Medulla oblongata (tissue), 1 donor: Measurements from ENCODE around the gene TAB2.
"Not testable (repeated sequence)": the region's sequence is repeated elsewhere in the genome, so short reads cannot be mapped to it uniquely, and the experiment has no call there.

Source experiments
- DNase-seq: peaks from one replicate; pipeline ENCODE4 v3.0.0-alpha.2; 2015; ENCODE audit errors: extremely low spot score

TAB2 gene

DNA sequence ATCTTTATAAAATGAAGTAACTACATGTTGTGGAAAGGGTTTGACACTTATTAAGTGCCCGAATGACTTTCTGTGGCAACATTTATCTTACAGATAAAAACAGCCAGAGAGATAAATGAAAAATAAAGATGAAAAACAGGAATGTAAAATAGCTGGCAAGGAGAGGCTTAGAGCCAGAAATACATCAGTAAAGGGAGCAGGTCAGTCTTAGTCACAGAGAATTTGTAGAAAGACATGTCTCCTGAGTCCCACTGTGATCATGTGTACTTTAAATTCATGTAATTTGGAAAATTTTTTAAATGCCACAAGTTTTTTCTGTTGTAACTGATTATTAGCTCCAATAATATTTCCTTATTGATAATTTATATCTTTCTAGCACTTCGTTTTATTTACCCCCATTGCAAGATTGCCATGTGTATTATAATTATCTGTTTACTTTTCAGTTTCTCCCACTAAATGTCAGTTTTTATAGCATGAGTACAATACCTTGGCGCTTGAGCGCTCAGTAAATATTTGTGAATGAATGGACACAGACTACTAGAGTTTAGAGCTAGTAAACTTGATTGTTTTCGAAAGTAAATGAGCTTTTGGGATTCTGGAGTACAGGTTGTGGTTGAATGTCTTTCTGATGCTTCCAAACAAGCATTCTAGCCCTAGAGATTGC, 15.2 kb downstream of the TAB2 start:
- DNase-seq: no peak

GRCh38 chr6:149333266-149333620, 15.7 kb downstream of the TAB2 start:
- DNase-seq: no peak

- DNase-seq: no peak
Measured at GRCh38 chr6:149334201-149334600, 16.7 kb downstream of the TAB2 start.

- DNase-seq: no peak
Measured at GRCh38 chr6:149334682-149335160, 17.2 kb downstream of the TAB2 start.

DNA sequence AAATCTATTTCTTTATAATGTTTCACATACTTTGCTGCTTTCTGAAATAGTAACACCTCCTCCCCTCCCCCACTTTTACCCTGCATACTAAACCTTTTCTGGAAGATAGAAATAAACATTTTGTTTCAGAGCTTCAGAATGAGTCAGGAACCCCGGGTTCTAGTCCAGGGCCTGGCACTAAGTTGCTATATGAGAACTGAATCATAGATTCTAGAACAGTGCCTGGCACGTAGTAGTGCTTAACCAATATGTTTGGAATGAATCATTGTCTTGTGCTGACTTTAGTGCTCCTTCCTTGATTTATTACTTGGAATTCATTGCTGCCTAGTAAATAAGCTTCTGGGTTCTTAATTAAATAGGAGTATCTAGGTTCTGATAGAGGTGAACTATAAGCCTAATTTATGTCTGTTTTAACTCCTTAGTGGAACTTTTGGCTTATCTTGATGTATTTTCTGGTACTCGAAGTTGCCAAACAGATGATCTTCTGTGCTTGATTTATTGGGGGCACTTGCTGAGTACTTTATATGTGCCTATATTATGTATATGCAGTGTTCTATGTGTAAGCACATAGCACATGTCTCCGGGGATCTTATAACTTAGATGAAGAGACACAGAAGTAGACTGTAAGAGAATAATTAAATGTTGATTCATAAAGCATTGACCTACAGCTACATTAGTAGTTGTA, 18.6 kb downstream of the TAB2 start:
- DNase-seq: no peak

- no peak for DNase-seq
Measured at GRCh38 chr6:149336609-149336928, 19.1 kb downstream of the TAB2 start.

GRCh38 chr6:149337320-149337719, 19.8 kb downstream of the TAB2 start:
- no peak for DNase-seq

DNA sequence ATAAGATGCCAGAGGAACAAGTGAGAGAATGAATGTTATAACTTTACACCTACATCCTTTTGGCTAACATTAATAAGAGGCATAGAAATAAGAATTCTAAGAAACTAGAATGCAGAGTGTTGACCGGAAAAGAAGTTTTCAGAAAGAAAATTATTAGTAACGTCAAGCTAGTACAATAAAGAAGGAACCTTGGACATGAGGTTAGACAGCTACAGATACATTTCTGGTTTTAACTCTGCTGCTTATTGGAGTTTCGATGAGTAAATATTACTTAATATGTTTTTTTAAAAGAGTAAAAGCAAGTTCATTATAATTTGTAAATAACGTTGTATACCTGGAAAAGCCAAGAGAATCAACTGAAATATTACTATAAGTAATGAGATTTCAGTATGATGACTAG, 22.7 kb downstream of the TAB2 start:
- no peak for DNase-seq

DNA sequence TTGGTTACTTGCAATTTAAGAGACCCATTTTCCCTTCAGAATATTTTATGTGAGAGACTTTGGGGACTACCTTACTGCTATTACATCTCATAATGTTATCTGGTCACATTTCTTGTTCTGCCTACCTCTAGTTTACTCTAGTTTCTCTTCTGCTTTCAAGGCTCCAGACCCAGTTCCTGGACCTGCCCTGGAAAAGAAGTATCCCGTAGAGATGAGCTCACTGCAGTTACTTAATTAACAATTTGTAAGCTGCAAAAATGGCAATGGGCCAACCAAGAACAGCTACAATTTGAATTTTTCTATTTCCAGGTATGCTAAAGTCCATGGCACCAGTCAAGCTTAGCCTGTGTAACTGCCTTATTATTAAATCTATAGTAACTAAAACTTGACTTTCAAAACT, 25.0 kb downstream of the TAB2 start:
- no peak for DNase-seq

- no peak for DNase-seq
Measured at GRCh38 chr6:149343501-149343900, 26.0 kb downstream of the TAB2 start.

- no peak for DNase-seq
Measured at GRCh38 chr6:149346078-149346477, 28.6 kb downstream of the TAB2 start.

GRCh38 chr6:149347067-149347466, 29.6 kb downstream of the TAB2 start:
- DNase-seq: no peak

DNA sequence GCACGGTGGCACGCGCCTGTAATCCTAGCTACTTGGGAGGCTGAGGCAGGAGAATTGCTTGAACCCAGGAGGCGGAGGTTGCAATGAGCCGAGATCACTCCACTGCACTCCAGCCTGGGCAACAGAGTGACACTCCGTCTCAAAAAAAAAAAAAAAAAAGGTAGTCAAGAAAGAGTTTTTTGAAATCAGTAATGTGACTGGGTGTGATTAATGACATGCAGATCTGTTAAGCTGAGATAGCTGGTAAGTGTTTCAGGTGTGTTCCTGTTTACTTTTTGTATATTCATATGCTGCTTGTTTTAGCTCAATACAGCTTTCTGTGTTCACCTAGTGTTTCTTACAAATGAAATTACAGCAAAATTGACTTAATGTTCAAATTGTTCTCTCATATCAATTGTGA, 31.8 kb downstream of the TAB2 start:
- DNase-seq: not testable (repeated sequence)

- no peak for DNase-seq
Measured at GRCh38 chr6:149354009-149354408, 36.5 kb downstream of the TAB2 start.

GRCh38 chr6:149356081-149356750, 38.7 kb downstream of the TAB2 start:
- no peak for DNase-seq

DNA sequence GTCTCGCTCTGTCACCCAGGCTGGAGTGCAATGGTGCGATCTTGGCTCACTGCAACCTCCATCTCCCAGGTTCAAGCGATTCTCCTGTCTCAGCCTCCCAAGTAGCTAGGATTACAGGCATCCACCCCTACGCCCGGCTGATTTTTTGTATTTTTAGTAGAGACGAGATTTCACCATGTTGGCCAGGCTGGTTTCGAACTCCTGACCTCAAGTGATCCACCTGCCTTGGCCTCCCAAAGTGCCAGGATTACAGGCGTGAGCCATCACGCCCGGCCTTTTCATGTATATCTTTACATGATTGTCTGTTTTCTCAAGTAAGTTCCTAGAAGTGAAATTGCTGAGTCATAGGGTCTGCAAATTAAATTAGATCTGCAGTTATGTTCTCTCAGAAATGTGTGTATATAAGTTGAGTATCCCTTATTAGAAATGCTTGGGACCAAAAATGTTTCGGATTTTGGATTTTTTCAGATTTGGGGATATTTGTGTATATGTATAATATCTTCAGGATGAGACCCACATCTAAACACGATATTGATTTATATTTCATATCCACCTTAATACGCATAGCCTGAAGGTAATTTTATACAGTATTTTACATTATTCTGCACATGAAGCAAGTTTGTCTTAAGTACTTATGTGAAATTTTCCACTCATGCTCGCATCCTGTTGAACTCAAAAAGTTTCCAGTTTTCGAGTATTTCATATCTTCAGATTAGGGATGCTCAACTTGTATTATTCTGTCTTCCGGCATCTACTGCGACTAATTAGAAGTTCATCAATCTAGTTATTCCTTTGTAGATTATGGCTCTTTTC, 40.4 kb downstream of the TAB2 start:
- DNase-seq: no peak

DNA sequence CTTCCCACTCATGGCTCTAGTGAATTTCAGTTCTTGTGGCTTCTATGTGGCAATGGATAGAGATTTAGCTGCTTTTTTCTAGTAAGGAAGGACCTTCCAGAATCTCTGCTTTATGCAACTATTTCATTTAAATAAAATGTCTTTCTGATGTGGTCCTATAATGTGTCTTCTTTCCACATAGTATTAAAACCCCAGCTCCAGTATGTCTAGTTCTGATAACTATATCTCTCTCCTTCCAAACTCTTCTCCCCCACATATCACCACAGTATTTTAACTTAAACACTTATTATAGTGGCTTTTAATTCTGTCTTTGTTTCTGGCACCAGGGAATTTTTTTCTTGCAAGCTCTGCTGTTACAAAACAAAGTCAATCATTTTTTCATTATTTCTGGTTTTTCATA, 41.9 kb downstream of the TAB2 start:
- DNase-seq: no peak

DNA sequence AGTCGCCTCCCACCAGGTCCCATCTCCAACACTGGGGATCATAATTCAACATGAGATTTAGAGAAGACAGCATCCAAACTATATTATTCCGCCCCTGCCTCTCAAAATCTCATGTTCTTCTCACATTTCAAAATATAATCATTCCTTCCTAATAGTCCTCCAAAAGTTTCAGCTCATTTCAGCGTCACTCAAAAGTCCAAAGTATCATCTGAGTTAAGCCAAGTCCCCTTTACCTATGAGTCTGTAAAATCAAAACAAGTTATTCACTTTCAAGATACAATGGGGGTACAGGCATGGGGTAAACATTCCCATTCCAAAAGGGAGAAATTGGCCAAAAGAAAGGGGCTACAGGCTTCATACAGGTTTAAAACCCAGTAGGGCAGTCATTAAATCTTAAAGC, 43.0 kb downstream of the TAB2 start:
- DNase-seq: no peak

- DNase-seq: no peak
Measured at GRCh38 chr6:149362289-149362688, 44.8 kb downstream of the TAB2 start.

DNA sequence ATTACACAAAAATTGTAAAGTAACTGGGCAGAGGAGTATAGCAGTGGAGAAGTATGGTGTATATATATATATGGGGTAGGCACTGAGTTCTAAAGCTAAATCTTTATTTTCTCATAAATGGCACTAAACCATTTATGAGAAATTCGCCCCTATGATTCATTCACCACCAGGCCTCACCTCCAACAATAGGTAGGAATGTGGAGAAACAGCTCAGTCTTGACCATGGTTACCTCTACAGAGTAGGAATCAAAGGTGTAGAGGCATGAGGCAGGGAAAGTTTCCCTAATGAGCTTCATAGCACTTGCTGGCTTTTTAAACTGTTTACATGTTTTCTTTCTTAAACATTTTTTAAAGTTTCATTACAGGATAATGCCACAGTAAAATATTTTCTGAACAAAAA, 45.6 kb downstream of the TAB2 start:
- no peak for DNase-seq

GRCh38 chr6:149364557-149364956, 47.0 kb downstream of the TAB2 start:
- DNase-seq: no peak

DNA sequence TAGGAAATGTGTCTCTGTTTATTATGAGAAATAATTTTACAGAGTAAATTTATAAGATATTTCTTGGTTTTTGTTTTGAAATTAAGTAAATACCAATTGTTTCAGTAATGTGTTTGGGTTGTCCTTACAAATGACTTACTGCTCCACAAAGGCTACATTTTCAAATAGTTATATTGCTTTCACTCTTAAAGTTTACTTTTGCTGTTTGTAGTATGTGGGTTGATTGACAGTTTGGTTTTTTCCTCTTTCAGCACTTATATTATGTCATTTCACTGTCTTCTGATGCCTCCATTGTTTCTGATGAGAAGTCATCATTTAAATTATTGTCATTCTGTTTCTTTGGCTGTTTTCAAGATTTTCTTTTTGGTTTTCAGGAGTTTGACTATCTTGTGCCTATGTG, 47.7 kb downstream of the TAB2 start:
- DNase-seq: no peak
